Neural progenitor cell (in vitro differentiated cells): Measurements from ENCODE around the gene TPCN2. TPM values are rescaled to one million over a fixed set of nuclear protein-coding genes. Genes with fewer than 3 reads are reported as not detected.

ENCODE experiments used
- DNase-seq: peaks from one replicate; pipeline ENCODE4 v3.0.0-alpha.2; 2016; ENCODE audit warnings: low spot score
- H2AFZ ChIP-seq: fragments of 200-600 bp; sonication (generic); replicated peaks from 2 replicates; pipeline ENCODE4 v1.6.1; 2016; ENCODE audit warnings: antibody characterized with exemption
- H3F3A ChIP-seq: fragments of 200-600 bp; sonication (generic); 2 replicates; pipeline ENCODE4 v1.6.1; 2016; ENCODE audit warnings: antibody characterized with exemption, low read depth
- H3K27ac ChIP-seq: fragments of 200-600 bp; sonication (generic); 2 replicates; pipeline ENCODE4 v1.5.1; 2016; ENCODE audit warnings: mild to moderate bottlenecking
- H3K27me3 ChIP-seq: fragments of 200-600 bp; sonication (generic); 2 replicates; pipeline ENCODE4 v1.6.1; 2016; ENCODE audit warnings: mild to moderate bottlenecking, moderate library complexity
- H3K36me3 ChIP-seq: fragments of 200-600 bp; sonication (generic); 2 replicates; pipeline ENCODE4 v1.5.1; 2016
- H3K4me1 ChIP-seq: fragments of 200-600 bp; sonication (generic); 2 replicates; pipeline ENCODE4 v1.6.1; 2016; ENCODE audit warnings: mixed run types
- H3K4me2 ChIP-seq: fragments of 200-600 bp; sonication (generic); 2 replicates; pipeline ENCODE4 v1.6.1; 2016
- H3K4me3 ChIP-seq: fragments of 200-600 bp; sonication (generic); 2 replicates; pipeline ENCODE4 v1.5.1; 2016
- H3K79me2 ChIP-seq: fragments of 200-600 bp; sonication (generic); 2 replicates; pipeline ENCODE4 v1.6.1; 2016; ENCODE audit warnings: low read depth
- H3K9ac ChIP-seq: fragments of 200-600 bp; sonication (generic); 2 replicates; pipeline ENCODE4 v1.6.1; 2016
- H3K9me3 ChIP-seq: fragments of 200-600 bp; sonication (generic); 2 replicates; pipeline ENCODE4 v1.5.1; 2016; ENCODE audit warnings: low read depth
- H4K20me1 ChIP-seq: fragments of 200-600 bp; sonication (generic); 2 replicates; pipeline ENCODE4 v1.6.1; 2016; ENCODE audit warnings: low read depth
- H3K27ac Mint-ChIP-seq: 3 replicates; pipeline ENCODE4 v1.8.0; 2021; ENCODE audit warnings: mixed read lengths
- H3K27me3 Mint-ChIP-seq: 2 replicates; pipeline ENCODE4 v1.8.0; 2022; ENCODE audit warnings: low read depth, mild to moderate bottlenecking, inconsistent platforms, moderate library complexity, mixed read lengths; ENCODE audit not compliant: insufficient read depth
- H3K36me3 Mint-ChIP-seq: 3 replicates; pipeline ENCODE4 v1.8.0; 2021; ENCODE audit warnings: mixed read lengths
- H3K4me1 Mint-ChIP-seq: 3 replicates; pipeline ENCODE4 v1.8.0; 2021; ENCODE audit warnings: mixed read lengths
- H3K4me3 Mint-ChIP-seq: 3 replicates; pipeline ENCODE4 v1.8.0; 2021; ENCODE audit warnings: mild to moderate bottlenecking, moderate library complexity, mixed read lengths
- H3K9me3 Mint-ChIP-seq: 3 replicates; pipeline ENCODE4 v1.8.0; 2020; ENCODE audit warnings: mixed read lengths
- CTCF ChIP-seq: fragments of 200-600 bp; sonication (generic); IDR thresholded peaks from 2 replicates; pipeline ENCODE4 v1.5.1; 2017; ENCODE audit warnings: antibody characterized with exemption, mild to moderate bottlenecking
- EZH2 ChIP-seq: fragments of 200-600 bp; sonication (generic); IDR thresholded peaks from 2 replicates; pipeline ENCODE4 v1.6.1; 2017; ENCODE audit warnings: antibody characterized with exemption, mild to moderate bottlenecking, moderate library complexity
- EZH2phosphoT487 ChIP-seq: fragments of 200-600 bp; sonication (generic); IDR thresholded peaks from 2 replicates; pipeline ENCODE4 v1.6.1; 2017; ENCODE audit warnings: antibody characterized with exemption
- total RNA-seq: library from RNA; depleted of rRNA; stranded (reverse); fragments of >200 nt; gene quantifications from 2 replicates; pipeline ENCODE4 v1.2.3, GENCODE V29; 2015; ENCODE audit warnings: low replicate concordance

TPCN2 gene
- total RNA-seq, 1 donor from 2014 or later = 7.2 TPM

DNA sequence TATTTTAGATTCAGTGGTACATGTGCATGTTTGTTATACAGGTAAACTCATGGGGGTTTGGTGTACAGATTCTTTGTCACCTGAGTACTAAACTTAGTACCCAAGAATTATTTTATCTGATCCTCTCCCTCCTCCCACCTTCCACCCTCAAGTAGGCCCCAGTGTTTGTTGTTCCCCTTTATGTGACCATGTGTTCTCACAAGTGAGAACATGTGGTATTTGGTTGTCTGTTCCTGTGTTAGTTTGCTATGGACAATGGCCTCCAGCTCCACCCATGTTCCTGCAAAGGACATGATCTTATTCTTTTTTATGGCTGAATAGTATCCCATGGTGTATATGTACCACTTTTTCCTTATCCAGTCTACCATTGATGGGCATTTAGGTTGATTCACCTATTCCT, 113.8 kb downstream of the TPCN2 start:
- Mint-ChIP-seq H3K27ac (no peak overlapping the region), H3K27me3 (peaks cover 8% of the 10 kb centered on the region), H3K9me3 (peaks cover 11% of the 10 kb centered on the region), H3K4me3 (no peak overlapping the region), H3K36me3 (peaks cover 4% of the 10 kb centered on the region), H3K4me1 (peaks cover 15% of the 10 kb centered on the region)
- Histone ChIP-seq H3K4me3 (no peak overlapping the region), H3K27ac (no peak overlapping the region), H3F3A (no peaks in the 10 kb centered on the region), H4K20me1 (no peaks in the 10 kb centered on the region), H3K36me3 (no peaks in the 10 kb centered on the region), H3K27me3 (no peaks in the 10 kb centered on the region), H3K4me2 (no peak overlapping the region), H3K79me2 (no peaks in the 10 kb centered on the region), H3K4me1 (peaks cover 6% of the 10 kb centered on the region), H3K9me3 (no peaks in the 10 kb centered on the region), H2AFZ (no peak overlapping the region), H3K9ac (no peak overlapping the region)
- TF ChIP-seq CTCF (no peak), EZH2 (no peak), EZH2phosphoT487 (no peak)
- no peak for DNase-seq

- peaks cover 15% of the 10 kb centered on the region for H3K4me1 Mint-ChIP-seq
- Histone ChIP-seq H3K4me3 (no peak overlapping the region), H3F3A (no peaks in the 10 kb centered on the region), H3K9ac (no peak overlapping the region), H3K27me3 (no peaks in the 10 kb centered on the region), H3K79me2 (no peaks in the 10 kb centered on the region), H3K27ac (no peak overlapping the region), H3K4me1 (no peaks in the 10 kb centered on the region), H3K4me2 (no peak overlapping the region), H4K20me1 (no peaks in the 10 kb centered on the region), H3K36me3 (no peaks in the 10 kb centered on the region), H2AFZ (no peak overlapping the region), H3K9me3 (no peaks in the 10 kb centered on the region)
- H3K4me3 Mint-ChIP-seq = no peak overlapping the region
- DNase-seq = no peak
- peaks cover 8% of the 10 kb centered on the region for H3K27me3 Mint-ChIP-seq
- H3K27ac Mint-ChIP-seq = no peak overlapping the region
- H3K9me3 Mint-ChIP-seq = peaks cover 11% of the 10 kb centered on the region
- TF ChIP-seq EZH2phosphoT487 = no peak
- no peak for TF ChIP-seq EZH2
- TF ChIP-seq CTCF = no peak
- H3K36me3 Mint-ChIP-seq = peaks cover 4% of the 10 kb centered on the region
Observed at GRCh38 chr11:69163842-69164241, 115.1 kb downstream of the TPCN2 start.

DNA sequence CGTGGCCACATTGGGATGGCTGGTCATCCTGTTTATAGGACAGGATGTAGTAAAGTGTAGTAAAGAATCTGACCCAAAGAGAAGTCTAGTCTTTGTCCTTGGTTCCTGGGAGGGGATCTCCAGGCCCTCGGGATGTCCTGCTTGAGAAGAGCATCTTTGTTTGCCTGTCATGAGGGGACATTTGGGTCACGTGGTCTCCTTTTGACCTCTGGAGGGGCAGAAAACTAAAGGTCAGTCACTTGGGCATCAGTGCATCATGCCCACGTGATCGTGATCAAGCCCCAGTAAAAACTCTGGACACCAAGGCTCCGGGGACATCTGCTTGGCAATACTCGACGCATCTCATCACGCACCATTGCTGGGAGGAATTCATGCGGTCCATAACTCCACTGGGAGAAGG, 116.1 kb downstream of the TPCN2 start:
- Histone ChIP-seq H3K9me3 (no peaks in the 10 kb centered on the region), H3K4me3 (no peak overlapping the region), H2AFZ (no peak overlapping the region), H4K20me1 (no peaks in the 10 kb centered on the region), H3K36me3 (no peaks in the 10 kb centered on the region), H3K9ac (no peak overlapping the region), H3F3A (no peaks in the 10 kb centered on the region), H3K27me3 (no peaks in the 10 kb centered on the region), H3K4me2 (no peak overlapping the region), H3K79me2 (no peaks in the 10 kb centered on the region), H3K27ac (no peak overlapping the region), H3K4me1 (no peaks in the 10 kb centered on the region)
- Mint-ChIP-seq H3K4me1 (peaks cover 13% of the 10 kb centered on the region), H3K4me3 (no peak overlapping the region), H3K27me3 (peaks cover 13% of the 10 kb centered on the region), H3K27ac (no peak overlapping the region), H3K36me3 (peaks cover under 1% of the 10 kb centered on the region), H3K9me3 (peaks cover 10% of the 10 kb centered on the region)
- TF ChIP-seq EZH2phosphoT487 (no peak), EZH2 (no peak), CTCF (no peak)
- no peak for DNase-seq
